ENCODE data around the gene ZNF124. TPM values are rescaled to one million over a fixed set of nuclear protein-coding genes. Genes with fewer than 3 reads are reported as not detected.

ZNF124 gene
- total and polyA plus RNA-seq, 2 of the 13 experiments (the other 11 are each of a cell fraction or from before 2014, with no cell fraction given): 9.7 to 134 TPM

GRCh38 chr1:247204177-247204647 lies 32.4 kb upstream of the ZNF124 start:
- Histone ChIP-seq H2AFZ (ENCODE audit: low read length) (no peak overlapping the region), H3K4me2 (ENCODE audit: low read depth, low read length) (no peak overlapping the region), H3K9me3 (ENCODE audit: low read length) (no peaks in the 10 kb centered on the region), H3K27ac (ENCODE audit: extremely low read length, insufficient read depth, low read length) (no peak overlapping the region), H3K36me3 (replicated peaks in 1 of 2; ENCODE audit: control insufficient read depth in 1 of 2, insufficient read depth in 2 of 2, low read length in 2 of 2) (peaks cover 1 to 20% of the 10 kb centered on the region in 2 experiments; a peak in 2 of 5 replicates), H3K4me3 (replicated peaks in 1 of 3; ENCODE audit: insufficient read depth in 1 of 3, low read depth in 2 of 3, low read length in 3 of 3) (no peak overlapping the region), H3K4me1 (ENCODE audit: insufficient read depth, low read length) (peaks cover 17% of the 10 kb centered on the region), H3K27me3 (ENCODE audit: control insufficient read depth in 1 of 2, insufficient read depth in 2 of 2, low read length in 2 of 2) (no peaks in the 10 kb centered on the region), H3K79me2 (ENCODE audit: insufficient read depth, low read length) (peaks cover 29% of the 10 kb centered on the region), H3K9ac (ENCODE audit: insufficient read depth, low read depth, low read length) (no peak overlapping the region), H4K20me1 (ENCODE audit: insufficient read depth, low read length) (no peaks in the 10 kb centered on the region)
- FAIRE-seq (no peak), ATAC-seq (no peak), DNase-seq (ENCODE audit: low spot score) (no peak)
- ChIA-PET CTCF (ENCODE audit: low intra/inter-chr PET ratio, low total read pairs) (no interaction called here), POLR2A (no interaction called here)
- intact Hi-C loops (cut with micrococcal nuclease; ENCODE audit: unreplicated experiment) (no loop called here), in situ Hi-C loops (cut with HindIII; ENCODE audit: extremely low pct_ligation_motif_present, low pct_unique_long_range_greater_than_20kb) (no loop called here)
- 95% methylated on average over 7 of the region's 7 CpGs for WGBS (ENCODE audit: low lambda C conversion rate)
- BruUV-seq (replicated peaks): no TSS peak
- no peak for TF ChIP-seq ZNF138 (CRISPR knock-in tag; IDR thresholded peaks at IDR 0.05; ENCODE audit: low read depth)
- no peak for TF ChIP-seq TFE3 (CRISPR knock-in tag; IDR thresholded peaks at IDR 0.05)
- no peak for TF ChIP-seq MAF1 (CRISPR knock-in tag; IDR thresholded peaks at IDR 0.05; ENCODE audit: borderline replicate concordance)

DNA sequence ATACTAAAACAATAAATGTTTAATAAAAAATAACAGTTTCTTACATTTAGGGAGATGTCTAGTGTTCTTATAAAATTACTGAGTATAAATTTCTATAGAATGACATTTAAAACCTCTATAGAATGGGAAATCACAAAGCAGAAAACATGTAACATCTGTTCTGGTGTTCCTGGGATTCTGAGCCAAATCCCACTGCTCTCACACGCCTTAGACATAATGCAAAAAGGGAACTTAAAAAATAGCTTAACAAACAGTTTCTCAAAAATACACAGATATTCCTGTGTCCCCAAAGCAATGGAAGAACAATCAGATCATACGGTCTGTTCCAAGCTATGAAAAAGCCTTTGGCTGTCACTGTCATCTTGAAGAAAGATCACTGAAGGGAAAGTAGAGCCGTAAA lies 27.0 kb upstream of the ZNF124 start:
- intact Hi-C loops (cut with micrococcal nuclease; ENCODE audit: unreplicated experiment) (no loop called here), in situ Hi-C loops (cut with HindIII; ENCODE audit: extremely low pct_ligation_motif_present, low pct_unique_long_range_greater_than_20kb) (no loop called here)
- DNase-seq (ENCODE audit: low spot score) (no peak), FAIRE-seq (no peak), ATAC-seq (no peak)
- no peak overlapping the region for H3K27ac ChIP-seq (ENCODE audit: extremely low read length, insufficient read depth, low read length)
- H3K27me3 ChIP-seq (ENCODE audit: control insufficient read depth in 1 of 2, insufficient read depth in 2 of 2, low read length in 2 of 2): no peaks in the 10 kb centered on the region
- ChIA-PET POLR2A (no interaction called here), CTCF (ENCODE audit: low intra/inter-chr PET ratio, low total read pairs) (no interaction called here)
- no peak overlapping the region for H3K9ac ChIP-seq (ENCODE audit: insufficient read depth, low read depth, low read length)
- no peaks in the 10 kb centered on the region for H3K4me1 ChIP-seq (ENCODE audit: insufficient read depth, low read length)
- H3K36me3 ChIP-seq (replicated peaks in 1 of 2; ENCODE audit: control insufficient read depth in 1 of 2, insufficient read depth in 2 of 2, low read length in 2 of 2): peaks cover 1 to 34% of the 10 kb centered on the region in 2 experiments; a peak in 2 of 5 replicates
- H4K20me1 ChIP-seq (ENCODE audit: insufficient read depth, low read length): no peaks in the 10 kb centered on the region
- H3K4me2 ChIP-seq (ENCODE audit: low read depth, low read length): no peak overlapping the region
- H3K9me3 ChIP-seq (ENCODE audit: low read length): no peaks in the 10 kb centered on the region
- BruUV-seq (replicated peaks): no TSS peak
- H3K4me3 ChIP-seq (replicated peaks in 1 of 3; ENCODE audit: insufficient read depth in 1 of 3, low read depth in 2 of 3, low read length in 3 of 3): no peak overlapping the region
- no peak overlapping the region for H2AFZ ChIP-seq (ENCODE audit: low read length)
- WGBS (ENCODE audit: low lambda C conversion rate): 65% methylated on average over 3 of the region's 3 CpGs
- H3K79me2 ChIP-seq (ENCODE audit: insufficient read depth, low read length): peaks cover 3% of the 10 kb centered on the region
- TF ChIP-seq, protein P1, sequence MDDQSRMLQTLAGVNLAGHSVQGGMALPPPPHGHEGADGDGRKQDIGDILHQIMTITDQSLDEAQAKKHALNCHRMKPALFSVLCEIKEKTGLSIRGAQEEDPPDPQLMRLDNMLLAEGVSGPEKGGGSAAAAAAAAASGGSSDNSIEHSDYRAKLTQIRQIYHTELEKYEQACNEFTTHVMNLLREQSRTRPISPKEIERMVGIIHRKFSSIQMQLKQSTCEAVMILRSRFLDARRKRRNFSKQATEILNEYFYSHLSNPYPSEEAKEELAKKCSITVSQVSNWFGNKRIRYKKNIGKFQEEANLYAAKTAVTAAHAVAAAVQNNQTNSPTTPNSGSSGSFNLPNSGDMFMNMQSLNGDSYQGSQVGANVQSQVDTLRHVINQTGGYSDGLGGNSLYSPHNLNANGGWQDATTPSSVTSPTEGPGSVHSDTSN (CRISPR knock-in tag; IDR thresholded peaks at IDR 0.05; ENCODE audit: borderline replicate concordance): no peak
- TF ChIP-seq RFX5 (IDR thresholded peaks at IDR 0.05; ENCODE audit: low read depth, low read length) (no peak), ZNF232 (CRISPR knock-in tag; IDR thresholded peaks at IDR 0.05; ENCODE audit: borderline replicate concordance) (no peak), XRCC5 (optimal IDR thresholded peaks at IDR 0.05; ENCODE audit: low read length) (no peak), NFE2L1 (CRISPR knock-in tag; IDR thresholded peaks at IDR 0.05; ENCODE audit: borderline replicate concordance) (no peak), HNF4G (IDR thresholded peaks at IDR 0.05; ENCODE audit: borderline replicate concordance, low read depth, low read length) (no peak), HNF4G (CRISPR knock-in tag; IDR thresholded peaks at IDR 0.05; ENCODE audit: borderline replicate concordance, low read depth) (no peak), PAX8 (CRISPR knock-in tag; IDR thresholded peaks at IDR 0.05; ENCODE audit: borderline replicate concordance) (no peak), TRIM24 (CRISPR knock-in tag; IDR thresholded peaks at IDR 0.05) (no peak), TOPORS (CRISPR knock-in tag; IDR thresholded peaks at IDR 0.05) (no peak), ARNT2 (CRISPR knock-in tag; IDR thresholded peaks at IDR 0.05; ENCODE audit: low read depth) (no peak)
- TF ChIP-seq, protein P2, sequence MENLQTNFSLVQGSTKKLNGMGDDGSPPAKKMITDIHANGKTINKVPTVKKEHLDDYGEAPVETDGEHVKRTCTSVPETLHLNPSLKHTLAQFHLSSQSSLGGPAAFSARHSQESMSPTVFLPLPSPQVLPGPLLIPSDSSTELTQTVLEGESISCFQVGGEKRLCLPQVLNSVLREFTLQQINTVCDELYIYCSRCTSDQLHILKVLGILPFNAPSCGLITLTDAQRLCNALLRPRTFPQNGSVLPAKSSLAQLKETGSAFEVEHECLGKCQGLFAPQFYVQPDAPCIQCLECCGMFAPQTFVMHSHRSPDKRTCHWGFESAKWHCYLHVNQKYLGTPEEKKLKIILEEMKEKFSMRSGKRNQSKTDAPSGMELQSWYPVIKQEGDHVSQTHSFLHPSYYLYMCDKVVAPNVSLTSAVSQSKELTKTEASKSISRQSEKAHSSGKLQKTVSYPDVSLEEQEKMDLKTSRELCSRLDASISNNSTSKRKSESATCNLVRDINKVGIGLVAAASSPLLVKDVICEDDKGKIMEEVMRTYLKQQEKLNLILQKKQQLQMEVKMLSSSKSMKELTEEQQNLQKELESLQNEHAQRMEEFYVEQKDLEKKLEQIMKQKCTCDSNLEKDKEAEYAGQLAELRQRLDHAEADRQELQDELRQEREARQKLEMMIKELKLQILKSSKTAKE (CRISPR knock-in tag; IDR thresholded peaks at IDR 0.05; ENCODE audit: borderline replicate concordance): no peak

Data from HepG2 (cell line).